B cell (primary cell): ENCODE data around the gene PRKCA. TPM values are rescaled to one million over a fixed set of nuclear protein-coding genes. Genes with fewer than 3 reads are reported as not detected.

Experiments
- ATAC-seq: fragments of 200-7000 bp; cut with Tn5 transposase; one replicate; pipeline ENCODE4 v1.10.0; 2021; ENCODE audit warnings: low read depth, mild to moderate bottlenecking, moderate number of reproducible peaks, moderate library complexity
- CTCF ChIA-PET: fragments of 350-600 bp; sonication (Branson Sonifier 250); formaldehyde crosslinking; loops from one replicate; lab custom pipeline; 2021; ENCODE audit warnings: antibody characterized with exemption, inconsistent platforms; lab: Charles Lee
- POLR2A ChIA-PET: fragments of 350-600 bp; sonication (Branson Sonifier 250); formaldehyde crosslinking; loops from one replicate; lab custom pipeline; 2021; ENCODE audit warnings: antibody characterized with exemption; lab: Charles Lee
- DNase-seq: peaks from one replicate; pipeline ENCODE4 v3.0.0; 2013
- H2AFZ ChIP-seq: 2 replicates; pipeline ENCODE4 v1.6.1; 2012; ENCODE audit warnings: mild to moderate bottlenecking, low read depth, low read length; ENCODE audit not compliant: insufficient read depth, poor library complexity, severe bottlenecking
- H3K27ac ChIP-seq, 2 donors: 1 replicate in 1 of 2; 2 replicates in 1 of 2; pipeline ENCODE4 v1.5.1; 2012 to 2013; ENCODE audit warnings: low read length in 2 of 2, mild to moderate bottlenecking in 2 of 2, moderate library complexity in 1 of 2
- H3K27me3 ChIP-seq, 4 experiments: fragments of 200-600 bp in 1 of 4; sonication (generic) in 1 of 4; replicated peaks in 1 of 4; 1 replicate in 2 of 4; 2 replicates in 2 of 4; pipeline versions ENCODE4 v1.6.1 to v1.7.0; 2013 to 2016; ENCODE audit warnings: low read length in 3 of 4, mild to moderate bottlenecking in 2 of 4, mixed read lengths in 1 of 4, moderate library complexity in 1 of 4; ENCODE audit not compliant: insufficient read depth in 4 of 4, control insufficient read depth in 3 of 4; ENCODE audit errors: control extremely low read depth in 1 of 4
- H3K36me3 ChIP-seq, 2 experiments: replicated peaks in 1 of 2; 1 replicate in 1 of 2; 2 replicates in 1 of 2; pipeline versions ENCODE4 v1.6.1 to v1.7.1; 2013; ENCODE audit warnings: low read length in 1 of 2; ENCODE audit not compliant: insufficient read depth in 2 of 2, control insufficient read depth in 1 of 2; ENCODE audit errors: control extremely low read depth in 1 of 2, extremely low read depth in 1 of 2
- H3K4me1 ChIP-seq, 2 donors: fragments of 200-600 bp in 1 of 2; sonication (generic) in 1 of 2; 1 replicate in 1 of 2; 2 replicates in 1 of 2; pipeline versions ENCODE4 v1.5.1 to v1.6.1; 2013 to 2017; ENCODE audit warnings: low read length in 2 of 2; ENCODE audit not compliant: control insufficient read depth in 2 of 2, insufficient read depth in 2 of 2
- H3K4me2 ChIP-seq: replicated peaks from 2 replicates; pipeline ENCODE3; 2012; ENCODE audit warnings: mild to moderate bottlenecking, low read depth, low read length; ENCODE audit not compliant: poor library complexity, severe bottlenecking
- H3K4me3 ChIP-seq, 5 experiments: fragments of 200-600 bp in 1 of 5; sonication (generic) in 1 of 5; 1 replicate in 3 of 5; 2 replicates in 2 of 5; pipeline versions ENCODE4 v1.5.1 to v1.7.0; 2011 to 2016; ENCODE audit warnings: low read length in 4 of 5, mild to moderate bottlenecking in 4 of 5, low read depth in 2 of 5, control low read depth in 1 of 5, moderate library complexity in 1 of 5; ENCODE audit not compliant: insufficient read depth in 1 of 5; ENCODE audit errors: control extremely low read depth in 1 of 5, extremely low read depth in 1 of 5
- H3K79me2 ChIP-seq: fragments of 200-600 bp; sonication (generic); one replicate; pipeline ENCODE4 v1.6.0; 2016; ENCODE audit warnings: low read length; ENCODE audit not compliant: control insufficient read depth, insufficient read depth
- H3K9ac ChIP-seq: fragments of 200-600 bp; sonication (generic); 2 replicates; pipeline ENCODE4 v1.6.1; 2017; ENCODE audit warnings: mild to moderate bottlenecking, low read length, moderate library complexity
- H3K9me3 ChIP-seq, 3 donors: one replicate each; pipeline versions ENCODE4 v1.6.1 to v1.7.1; 2013; ENCODE audit warnings: low read length in 2 of 3; ENCODE audit not compliant: control insufficient read depth in 2 of 3, insufficient read depth in 1 of 3; ENCODE audit errors: control extremely low read depth in 1 of 3
- H4K20me1 ChIP-seq: 2 replicates; pipeline ENCODE4 v1.6.0; 2012; ENCODE audit warnings: mild to moderate bottlenecking, low read length; ENCODE audit not compliant: insufficient read depth, control insufficient read depth, poor library complexity, severe bottlenecking
- H3K27ac Mint-ChIP-seq: one replicate; pipeline ENCODE4 v1.8.0; 2021; ENCODE audit warnings: mixed read lengths
- H3K27me3 Mint-ChIP-seq: one replicate; pipeline ENCODE4 v1.8.0; 2021; ENCODE audit warnings: mixed read lengths
- H3K4me1 Mint-ChIP-seq: one replicate; pipeline ENCODE4 v1.8.0; 2021; ENCODE audit warnings: mixed read lengths
- H3K4me3 Mint-ChIP-seq: one replicate; pipeline ENCODE4 v1.8.0; 2021; ENCODE audit warnings: mixed read lengths
- H3K9me3 Mint-ChIP-seq: one replicate; pipeline ENCODE4 v1.8.0; 2022; ENCODE audit warnings: mixed read lengths; ENCODE audit not compliant: insufficient read depth
- EZH2 ChIP-seq: IDR thresholded peaks from 2 replicates; pipeline ENCODE4 v1.6.1; 2012; ENCODE audit warnings: borderline replicate concordance, low read depth, mild to moderate bottlenecking, moderate library complexity, low read length; ENCODE audit not compliant: insufficient read depth, poor library complexity, severe bottlenecking
- WGBS: methylation state at CpG from one replicate; pipeline ENCODE4 v1.1.5; 2013; ENCODE audit warnings: missing lambda C conversion rate; ENCODE audit not compliant: insufficient coverage; 5-methylcytosine and 5-hydroxymethylcytosine counted together
- intact Hi-C: fragments of 100-400 bp; cut with micrococcal nuclease; formaldehyde crosslinking; loops from one replicate; pipeline ENCODE4 v1.10.0; 2022
- polyA plus RNA-seq: library from polyadenylated mRNA; depleted of rRNA; stranded (reverse); fragments of >200 nt; gene quantifications from 2 replicates; pipeline ENCODE4 v1.2.3, GENCODE V29; 2012
- total RNA-seq, 2 donors: library from RNA; stranded (reverse); fragments of 120-200 nt in 1 of 2; gene quantifications; 1 replicate in 1 of 2; 2 replicates in 1 of 2; pipeline versions ENCODE4 v1.2.3 to v1.2.4, GENCODE V29; 2013 to 2022
- TF ChIP-seq, protein P1 (sequence below): fragments of 200-600 bp; IDR thresholded peaks from one replicate; pipeline ENCODE4 v1.8.0; 2022; ENCODE audit warnings: antibody characterized with exemption, mild to moderate bottlenecking

PRKCA gene
- total and polyA plus RNA-seq, 2 donors (not counting 1 experiment from before 2014, with no cell fraction given) = 0.33 to 7.7 TPM

DNA sequence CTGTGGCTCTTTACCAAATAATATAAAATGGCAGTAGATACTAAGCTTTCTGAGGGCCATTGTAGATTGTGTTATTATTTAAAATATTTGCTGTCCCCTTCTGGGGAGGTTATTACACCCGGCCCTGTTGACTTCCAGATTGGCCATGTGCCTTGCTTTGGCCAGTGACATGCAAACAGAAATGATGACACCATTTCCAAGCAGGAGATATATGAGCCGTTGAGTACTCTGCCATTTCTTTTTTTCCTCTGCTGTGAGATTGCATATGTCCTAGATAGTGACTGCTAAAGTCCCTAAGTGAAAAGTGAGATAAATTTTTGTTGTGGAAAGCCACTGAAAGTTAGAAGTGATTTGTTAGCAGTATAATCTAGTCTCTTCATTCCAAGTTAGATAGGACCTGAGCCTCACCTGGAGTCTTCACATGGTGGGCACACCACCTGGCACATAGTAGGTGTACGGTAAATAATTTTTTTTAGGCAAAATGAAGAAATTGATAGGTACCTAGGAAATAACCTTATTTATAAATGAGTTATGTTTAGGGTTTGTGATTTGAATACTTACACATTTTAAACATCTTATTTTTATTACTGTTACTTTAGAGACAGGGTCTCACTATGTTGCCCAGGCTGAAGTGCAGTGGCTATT lies 328.5 kb downstream of the PRKCA start:
- TF ChIP-seq EZH2 = no peak
- TF ChIP-seq, protein P1, sequence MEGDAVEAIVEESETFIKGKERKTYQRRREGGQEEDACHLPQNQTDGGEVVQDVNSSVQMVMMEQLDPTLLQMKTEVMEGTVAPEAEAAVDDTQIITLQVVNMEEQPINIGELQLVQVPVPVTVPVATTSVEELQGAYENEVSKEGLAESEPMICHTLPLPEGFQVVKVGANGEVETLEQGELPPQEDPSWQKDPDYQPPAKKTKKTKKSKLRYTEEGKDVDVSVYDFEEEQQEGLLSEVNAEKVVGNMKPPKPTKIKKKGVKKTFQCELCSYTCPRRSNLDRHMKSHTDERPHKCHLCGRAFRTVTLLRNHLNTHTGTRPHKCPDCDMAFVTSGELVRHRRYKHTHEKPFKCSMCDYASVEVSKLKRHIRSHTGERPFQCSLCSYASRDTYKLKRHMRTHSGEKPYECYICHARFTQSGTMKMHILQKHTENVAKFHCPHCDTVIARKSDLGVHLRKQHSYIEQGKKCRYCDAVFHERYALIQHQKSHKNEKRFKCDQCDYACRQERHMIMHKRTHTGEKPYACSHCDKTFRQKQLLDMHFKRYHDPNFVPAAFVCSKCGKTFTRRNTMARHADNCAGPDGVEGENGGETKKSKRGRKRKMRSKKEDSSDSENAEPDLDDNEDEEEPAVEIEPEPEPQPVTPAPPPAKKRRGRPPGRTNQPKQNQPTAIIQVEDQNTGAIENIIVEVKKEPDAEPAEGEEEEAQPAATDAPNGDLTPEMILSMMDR = no peak
- H3K4me1 ChIP-seq = no peaks in the 10 kb centered on the region
- Mint-ChIP-seq H3K9me3 (no peaks in the 10 kb centered on the region), H3K27me3 (no peaks in the 10 kb centered on the region), H3K27ac (no peak overlapping the region), H3K4me3 (no peak overlapping the region), H3K4me1 (no peaks in the 10 kb centered on the region)
- no peaks in the 10 kb centered on the region for H4K20me1 ChIP-seq
- no peak overlapping the region for H3K4me2 ChIP-seq
- no peaks in the 10 kb centered on the region for H3K36me3 ChIP-seq
- DNase-seq (no peak), ATAC-seq (no peak)
- intact Hi-C loops = no loop called here
- WGBS = 100% methylated on average over 2 of the region's 3 CpGs
- POLR2A ChIA-PET = no interaction called here
- H3K4me3 ChIP-seq = no peak overlapping the region
- H3K27ac ChIP-seq = no peak overlapping the region
- no peak overlapping the region for H3K9ac ChIP-seq
- no peaks in the 10 kb centered on the region for H3K27me3 ChIP-seq
- no peak overlapping the region for H2AFZ ChIP-seq
- H3K79me2 ChIP-seq = no peaks in the 10 kb centered on the region
- CTCF ChIA-PET = no interaction called here
- no peaks in the 10 kb centered on the region for H3K9me3 ChIP-seq

DNA sequence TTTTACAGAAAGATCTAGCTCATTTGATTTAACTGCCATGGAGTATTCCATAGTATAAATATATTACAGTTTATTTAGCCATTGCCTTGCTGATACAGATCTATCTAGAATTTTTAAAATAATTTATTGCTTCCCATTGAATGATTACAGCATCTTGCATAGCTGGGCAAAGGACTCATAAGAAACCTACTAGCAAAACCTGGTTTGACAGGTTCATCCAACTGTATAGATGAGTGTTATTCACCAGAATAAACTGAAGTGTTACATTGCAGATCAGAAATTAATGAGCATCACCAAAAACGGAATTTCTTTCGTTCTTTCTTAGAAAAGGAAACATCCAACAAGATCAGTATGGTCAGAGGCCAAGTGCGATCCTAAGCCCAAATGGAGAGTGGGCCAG lies 330.3 kb downstream of the PRKCA start:
- H3K27me3 Mint-ChIP-seq = no peaks in the 10 kb centered on the region
- CTCF ChIA-PET = no interaction called here
- H3K4me3 Mint-ChIP-seq = no peak overlapping the region
- Histone ChIP-seq H3K36me3 (no peaks in the 10 kb centered on the region), H3K4me2 (no peak overlapping the region), H3K4me1 (no peaks in the 10 kb centered on the region), H3K27ac (no peak overlapping the region), H3K27me3 (no peaks in the 10 kb centered on the region), H3K4me3 (no peak overlapping the region), H2AFZ (no peak overlapping the region), H3K79me2 (no peaks in the 10 kb centered on the region), H3K9ac (no peak overlapping the region), H3K9me3 (no peaks in the 10 kb centered on the region), H4K20me1 (no peaks in the 10 kb centered on the region)
- H3K9me3 Mint-ChIP-seq = no peaks in the 10 kb centered on the region
- TF ChIP-seq EZH2 = no peak
- TF ChIP-seq, protein P1 = no peak
- no peak overlapping the region for H3K27ac Mint-ChIP-seq
- no CpG with 5 or more reads among the region's 3 CpGs for WGBS
- no peaks in the 10 kb centered on the region for H3K4me1 Mint-ChIP-seq
- intact Hi-C loops = no loop called here
- DNase-seq = no peak
- POLR2A ChIA-PET = no interaction called here
- no peak for ATAC-seq
